ENCODE measurements around the gene THAP10.
"Not testable (repeated sequence)": the region's sequence is repeated elsewhere in the genome, so short reads cannot be mapped to it uniquely, and the experiment has no call there.

The THAP10 gene

GRCh38 chr15:70892002-70892911, at the start of gene THAP10, which contains the start of gene LRRC49:
TSS of gene THAP10 (minus strand) at chr15:70892433. CDS start at chr15:70892272, 161 bp downstream.
TSS of gene LRRC49 (plus strand) at chr15:70892826. CDS start at chr15:70892895, 69 bp downstream.
- Mint-ChIP-seq H3K27ac (peak within 1 kb of the TSS; percentile 31), H3K27me3 (peaks cover 40% of the 10 kb centered on the region), H3K9me3 (ENCODE audit: low read depth) (no peaks in the 10 kb centered on the region), H3K36me3 (no peaks in the 10 kb centered on the region), H3K4me1 (ENCODE audit: low read depth) (peaks cover 11% of the 10 kb centered on the region), H3K4me3 (peak within 1 kb of the TSS; percentile 88)

- Mint-ChIP-seq H3K4me1 (ENCODE audit: low read depth) (no peaks in the 10 kb centered on the region), H3K36me3 (no peaks in the 10 kb centered on the region), H3K27ac (no peak overlapping the region), H3K9me3 (ENCODE audit: low read depth) (no peaks in the 10 kb centered on the region), H3K27me3 (peaks cover 2% of the 10 kb centered on the region), H3K4me3 (no peak overlapping the region)
Observed at GRCh38 chr15:70936326-70936725, 44.1 kb upstream of the THAP10 start.

- Mint-ChIP-seq H3K4me1 (ENCODE audit: low read depth) (no peaks in the 10 kb centered on the region), H3K4me3 (no peak overlapping the region), H3K27me3 (peaks cover 4% of the 10 kb centered on the region)
Observed at GRCh38 chr15:70935631-70936030, 43.4 kb upstream of the THAP10 start.

GRCh38 chr15:70933411-70933810, 41.2 kb upstream of the THAP10 start:
- no peaks in the 10 kb centered on the region for H3K4me1 Mint-ChIP-seq (ENCODE audit: low read depth)
- no peak overlapping the region for H3K4me3 Mint-ChIP-seq
- H3K27ac Mint-ChIP-seq = no peak overlapping the region
- H3K9me3 Mint-ChIP-seq (ENCODE audit: low read depth) = no peaks in the 10 kb centered on the region
- H3K27me3 Mint-ChIP-seq = peaks cover 13% of the 10 kb centered on the region
- no peaks in the 10 kb centered on the region for H3K36me3 Mint-ChIP-seq

More at GRCh38 chr15:70935631-70936030, 43.4 kb upstream of the THAP10 start:
- no peak overlapping the region for H3K27ac Mint-ChIP-seq
- H3K36me3 Mint-ChIP-seq = no peaks in the 10 kb centered on the region
- H3K9me3 Mint-ChIP-seq (ENCODE audit: low read depth) = no peaks in the 10 kb centered on the region

- no peak overlapping the region for H3K4me3 Mint-ChIP-seq
- H3K27me3 Mint-ChIP-seq = peaks cover 16% of the 10 kb centered on the region
- H3K36me3 Mint-ChIP-seq = no peaks in the 10 kb centered on the region
- no peak overlapping the region for H3K27ac Mint-ChIP-seq
- H3K4me1 Mint-ChIP-seq (ENCODE audit: low read depth) = no peaks in the 10 kb centered on the region
- no peaks in the 10 kb centered on the region for H3K9me3 Mint-ChIP-seq (ENCODE audit: low read depth)
Observed at GRCh38 chr15:70932397-70932796, 40.2 kb upstream of the THAP10 start.

- H3K4me3 Mint-ChIP-seq = no peak overlapping the region
Observed at GRCh38 chr15:70931821-70932220, 39.6 kb upstream of the THAP10 start.

GRCh38 chr15:70926914-70927313, 34.7 kb upstream of the THAP10 start:
- H3K27ac Mint-ChIP-seq; H3K36me3 Mint-ChIP-seq; H3K9me3 Mint-ChIP-seq (ENCODE audit: low read depth); H3K4me3 Mint-ChIP-seq; H3K4me1 Mint-ChIP-seq (ENCODE audit: low read depth): not testable (repeated sequence)
- peaks cover 21% of the 10 kb centered on the region for H3K27me3 Mint-ChIP-seq

More at GRCh38 chr15:70931821-70932220, 39.6 kb upstream of the THAP10 start:
- Mint-ChIP-seq H3K36me3 (no peaks in the 10 kb centered on the region), H3K27ac (no peak overlapping the region), H3K9me3 (ENCODE audit: low read depth) (no peaks in the 10 kb centered on the region), H3K4me1 (ENCODE audit: low read depth) (no peaks in the 10 kb centered on the region), H3K27me3 (peaks cover 16% of the 10 kb centered on the region)

- no peaks in the 10 kb centered on the region for H3K36me3 Mint-ChIP-seq
- peaks cover 13% of the 10 kb centered on the region for H3K27me3 Mint-ChIP-seq
Observed at GRCh38 chr15:70923311-70924080, 31.3 kb upstream of the THAP10 start.

GRCh38 chr15:70922119-70922518, 29.9 kb upstream of the THAP10 start:
- H3K27me3 Mint-ChIP-seq = peaks cover 10% of the 10 kb centered on the region
- H3K36me3 Mint-ChIP-seq = no peaks in the 10 kb centered on the region
- no peaks in the 10 kb centered on the region for H3K9me3 Mint-ChIP-seq (ENCODE audit: low read depth)
- no peak overlapping the region for H3K27ac Mint-ChIP-seq
- H3K4me1 Mint-ChIP-seq (ENCODE audit: low read depth) = no peaks in the 10 kb centered on the region
- H3K4me3 Mint-ChIP-seq = no peak overlapping the region

More at GRCh38 chr15:70923311-70924080, 31.3 kb upstream of the THAP10 start:
- Mint-ChIP-seq H3K4me3 (no peak overlapping the region), H3K27ac (no peak overlapping the region), H3K4me1 (ENCODE audit: low read depth) (no peaks in the 10 kb centered on the region), H3K9me3 (ENCODE audit: low read depth) (no peaks in the 10 kb centered on the region)

- Mint-ChIP-seq H3K4me3 (no peak overlapping the region), H3K27ac (no peak overlapping the region), H3K27me3 (peaks cover 10% of the 10 kb centered on the region), H3K9me3 (ENCODE audit: low read depth) (no peaks in the 10 kb centered on the region), H3K4me1 (ENCODE audit: low read depth) (no peaks in the 10 kb centered on the region), H3K36me3 (no peaks in the 10 kb centered on the region)
Observed at GRCh38 chr15:70920981-70921696, 28.9 kb upstream of the THAP10 start.

- Mint-ChIP-seq H3K27ac (no peak overlapping the region), H3K4me3 (no peak overlapping the region), H3K27me3 (peaks cover 6% of the 10 kb centered on the region), H3K9me3 (ENCODE audit: low read depth) (no peaks in the 10 kb centered on the region), H3K36me3 (no peaks in the 10 kb centered on the region), H3K4me1 (ENCODE audit: low read depth) (no peaks in the 10 kb centered on the region)
Observed at GRCh38 chr15:70917955-70918354, 25.7 kb upstream of the THAP10 start.

- H3K4me1 Mint-ChIP-seq (ENCODE audit: low read depth) = no peaks in the 10 kb centered on the region
- no peaks in the 10 kb centered on the region for H3K9me3 Mint-ChIP-seq (ENCODE audit: low read depth)
- no peaks in the 10 kb centered on the region for H3K36me3 Mint-ChIP-seq
- no peak overlapping the region for H3K27ac Mint-ChIP-seq
- H3K27me3 Mint-ChIP-seq = peaks cover 2% of the 10 kb centered on the region
- H3K4me3 Mint-ChIP-seq = no peak overlapping the region
Observed at GRCh38 chr15:70916531-70916930, 24.3 kb upstream of the THAP10 start.

GRCh38 chr15:70912187-70912586, 20.0 kb upstream of the THAP10 start:
- Mint-ChIP-seq H3K4me1 (ENCODE audit: low read depth) (no peaks in the 10 kb centered on the region), H3K36me3 (peaks cover 8% of the 10 kb centered on the region), H3K9me3 (ENCODE audit: low read depth) (peaks cover 13% of the 10 kb centered on the region), H3K27me3 (peaks cover 3% of the 10 kb centered on the region), H3K4me3 (no peak overlapping the region), H3K27ac (no peak overlapping the region)

- Mint-ChIP-seq H3K27me3 (peaks cover 4% of the 10 kb centered on the region), H3K9me3 (ENCODE audit: low read depth) (peaks cover 13% of the 10 kb centered on the region), H3K27ac (no peak overlapping the region), H3K36me3 (peaks cover 8% of the 10 kb centered on the region), H3K4me1 (ENCODE audit: low read depth) (no peaks in the 10 kb centered on the region), H3K4me3 (no peak overlapping the region)
Observed at GRCh38 chr15:70910958-70911357, 18.7 kb upstream of the THAP10 start.

All from activated naive CD8-positive, alpha-beta T cell (primary cell).